HL-60/S4 (cell line): ENCODE measurements around the gene SDK1.

ENCODE experiments used
- in situ Hi-C: fragments of 300-500 bp; cut with MboI; formaldehyde crosslinking; loops from 2 replicates; pipeline ENCODE4 v1.14.3; 2022; ENCODE audit warnings: low sequenced_read_pairs

The SDK1 gene

GRCh38 chr7:3861386-3861785 is 560.3 kb downstream of the SDK1 start:
- in situ Hi-C loops = no loop called here

GRCh38 chr7:3861941-3862340 is 560.9 kb downstream of the SDK1 start:
- in situ Hi-C loops = no loop called here

- in situ Hi-C loops = no loop called here
These were observed 561.7 kb downstream of the SDK1 start for GRCh38 chr7:3862774-3863173.

- in situ Hi-C loops = no loop called here
These were observed 565.2 kb downstream of the SDK1 start for GRCh38 chr7:3866277-3866676.

- in situ Hi-C loops = no loop called here
These were observed 566.8 kb downstream of the SDK1 start for GRCh38 chr7:3867863-3868262.

- in situ Hi-C loops = loop anchor here (25.0 kb wide), 1 partner anchor 992 kb away; no protein-coding TSS in a partner anchor
These were observed 578.5 kb downstream of the SDK1 start for GRCh38 chr7:3879355-3880075.

GRCh38 chr7:3880228-3880987 is 579.4 kb downstream of the SDK1 start:
- in situ Hi-C loops = loop anchor here (25.0 kb wide), 1 partner anchor 993 kb away; no protein-coding TSS in a partner anchor

- in situ Hi-C loops = loop anchor here (25.0 kb wide), 1 partner anchor 995 kb away; no protein-coding TSS in a partner anchor
These were observed 581.7 kb downstream of the SDK1 start for GRCh38 chr7:3882782-3883181.

- in situ Hi-C loops = loop anchor here (25.0 kb wide), 1 partner anchor 997 kb away; no protein-coding TSS in a partner anchor
These were observed 583.5 kb downstream of the SDK1 start for GRCh38 chr7:3884543-3884942.

- in situ Hi-C loops = loop anchor here (25.0 kb wide), 1 partner anchor 1000 kb away; no protein-coding TSS in a partner anchor
These were observed 586.1 kb downstream of the SDK1 start for GRCh38 chr7:3887096-3887690.

GRCh38 chr7:3888096-3888495 is 587.0 kb downstream of the SDK1 start:
- in situ Hi-C loops = loop anchor here (25.0 kb wide), 1 partner anchor 1001 kb away; no protein-coding TSS in a partner anchor

- in situ Hi-C loops = loop anchor here (25.0 kb wide), 1 partner anchor 1005 kb away; no protein-coding TSS in a partner anchor
These were observed 591.1 kb downstream of the SDK1 start for GRCh38 chr7:3892157-3892556.

GRCh38 chr7:3892686-3893085 is 591.6 kb downstream of the SDK1 start:
- in situ Hi-C loops = loop anchor here (25.0 kb wide), 1 partner anchor 1005 kb away; no protein-coding TSS in a partner anchor

- in situ Hi-C loops = loop anchor here (25.0 kb wide), 1 partner anchor 1006 kb away; no protein-coding TSS in a partner anchor
These were observed 592.2 kb downstream of the SDK1 start for GRCh38 chr7:3893151-3893788.

GRCh38 chr7:3893789-3894153 is 592.7 kb downstream of the SDK1 start:
- in situ Hi-C loops = loop anchor here (25.0 kb wide), 1 partner anchor 1006 kb away; no protein-coding TSS in a partner anchor

- in situ Hi-C loops = loop anchor here (25.0 kb wide), 1 partner anchor 1008 kb away; no protein-coding TSS in a partner anchor
These were observed 594.5 kb downstream of the SDK1 start for GRCh38 chr7:3895341-3896116.

- in situ Hi-C loops = loop anchor here (25.0 kb wide), 1 partner anchor 1009 kb away; no protein-coding TSS in a partner anchor
These were observed 595.2 kb downstream of the SDK1 start for GRCh38 chr7:3896169-3896765.

- in situ Hi-C loops = loop anchor here (25.0 kb wide), 1 partner anchor 1010 kb away; no protein-coding TSS in a partner anchor
These were observed 596.6 kb downstream of the SDK1 start for GRCh38 chr7:3897430-3898372.
